SK-N-SH treated with all-trans-retinoic acid at 6 μM for 48 hours (cell line): ENCODE results near the gene LIAS.

ENCODE experiments used
- SNAI2 ChIP-seq: fragments of 250-450 bp; sonication (Bioruptor Pico); IDR thresholded peaks from 2 replicates; pipeline ENCODE4 v1.5.0; 2020; ENCODE audit warnings: mild to moderate bottlenecking, moderate library complexity
- ZFP30 ChIP-seq: fragments of 450-650 bp; formaldehyde crosslinking; IDR thresholded peaks from 2 replicates; pipeline ENCODE4 v1.5.0; 2022; ENCODE audit warnings: mild to moderate bottlenecking, moderate library complexity

GRCh38 chr4:39528061-39528465 lies 69.2 kb downstream of the LIAS start:
- no peak for TF ChIP-seq SNAI2
- no peak for TF ChIP-seq ZFP30 (CRISPR knock-in tag)
